DOHH2 (cell line): ENCODE data around the gene HCRTR1.

ENCODE experiments used
- EZH2phosphoT487 ChIP-seq: fragments of 200-600 bp; sonication (generic); IDR thresholded peaks from 2 replicates; pipeline ENCODE4 v1.6.1; 2017; ENCODE audit warnings: borderline replicate concordance, mild to moderate bottlenecking, antibody characterized with exemption, low read length, moderate library complexity, mixed read lengths
- TF ChIP-seq, protein P1 (sequence below): fragments of 200-600 bp; sonication (generic); IDR thresholded peaks from one replicate; pipeline ENCODE4 v1.5.1; 2014; ENCODE audit warnings: antibody characterized with exemption, mild to moderate bottlenecking, low read depth, low read length; ENCODE audit not compliant: poor library complexity, severe bottlenecking

DNA sequence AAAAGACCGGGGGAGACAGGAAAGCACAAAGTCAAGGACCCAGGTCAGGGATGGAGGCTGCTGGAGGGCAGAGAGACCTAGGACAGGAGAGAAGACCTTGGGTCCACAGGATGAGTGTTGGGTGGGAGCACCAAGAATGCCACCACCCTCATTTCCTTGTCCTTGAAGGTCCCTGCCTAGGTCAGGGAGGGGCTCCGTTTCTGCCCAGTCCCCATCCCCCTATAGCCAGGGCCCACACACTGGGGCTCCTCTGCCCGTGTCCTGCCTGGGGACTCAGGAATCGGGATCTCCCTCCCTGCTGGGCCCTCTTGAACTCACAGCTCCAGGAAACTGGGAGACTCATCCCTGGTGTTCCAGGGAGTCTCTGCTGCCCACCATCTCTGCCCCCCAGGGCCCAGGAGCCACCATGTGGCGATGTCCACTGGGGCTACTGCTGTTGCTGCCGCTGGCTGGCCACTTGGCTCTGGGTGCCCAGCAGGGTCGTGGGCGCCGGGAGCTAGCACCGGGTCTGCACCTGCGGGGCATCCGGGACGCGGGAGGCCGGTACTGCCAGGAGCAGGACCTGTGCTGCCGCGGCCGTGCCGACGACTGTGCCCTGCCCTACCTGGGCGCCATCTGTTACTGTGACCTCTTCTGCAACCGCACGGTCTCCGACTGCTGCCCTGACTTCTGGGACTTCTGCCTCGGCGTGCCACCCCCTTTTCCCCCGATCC is 40.6 kb upstream of the HCRTR1 start:
- TF ChIP-seq, protein P1, sequence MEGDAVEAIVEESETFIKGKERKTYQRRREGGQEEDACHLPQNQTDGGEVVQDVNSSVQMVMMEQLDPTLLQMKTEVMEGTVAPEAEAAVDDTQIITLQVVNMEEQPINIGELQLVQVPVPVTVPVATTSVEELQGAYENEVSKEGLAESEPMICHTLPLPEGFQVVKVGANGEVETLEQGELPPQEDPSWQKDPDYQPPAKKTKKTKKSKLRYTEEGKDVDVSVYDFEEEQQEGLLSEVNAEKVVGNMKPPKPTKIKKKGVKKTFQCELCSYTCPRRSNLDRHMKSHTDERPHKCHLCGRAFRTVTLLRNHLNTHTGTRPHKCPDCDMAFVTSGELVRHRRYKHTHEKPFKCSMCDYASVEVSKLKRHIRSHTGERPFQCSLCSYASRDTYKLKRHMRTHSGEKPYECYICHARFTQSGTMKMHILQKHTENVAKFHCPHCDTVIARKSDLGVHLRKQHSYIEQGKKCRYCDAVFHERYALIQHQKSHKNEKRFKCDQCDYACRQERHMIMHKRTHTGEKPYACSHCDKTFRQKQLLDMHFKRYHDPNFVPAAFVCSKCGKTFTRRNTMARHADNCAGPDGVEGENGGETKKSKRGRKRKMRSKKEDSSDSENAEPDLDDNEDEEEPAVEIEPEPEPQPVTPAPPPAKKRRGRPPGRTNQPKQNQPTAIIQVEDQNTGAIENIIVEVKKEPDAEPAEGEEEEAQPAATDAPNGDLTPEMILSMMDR, result no peak
- no peak for TF ChIP-seq EZH2phosphoT487
